H9 (cell line): ENCODE data around the gene DUOX2. TPM values are rescaled to one million over a fixed set of nuclear protein-coding genes. Genes with fewer than 3 reads are reported as not detected.

ENCODE experiments used
- DNase-seq: peaks from one replicate; pipeline ENCODE4 v3.0.0-alpha.2; 2017
- H2AFZ ChIP-seq: one replicate; pipeline ENCODE4 v1.6.1; 2013; ENCODE audit warnings: mild to moderate bottlenecking, low read length, control low read depth, moderate library complexity
- H2AK5ac ChIP-seq: 2 replicates; pipeline ENCODE4 v1.6.1; 2013; ENCODE audit warnings: low read length, control low read depth, mixed read lengths; ENCODE audit not compliant: insufficient read length
- H2BK120ac ChIP-seq: one replicate; pipeline ENCODE4 v1.6.1; 2013; ENCODE audit warnings: low read depth, mild to moderate bottlenecking, low read length, control low read depth, inconsistent platforms; ENCODE audit not compliant: poor library complexity, severe bottlenecking
- H2BK12ac ChIP-seq: 2 replicates; pipeline ENCODE4 v1.6.1; 2013; ENCODE audit warnings: low read length, control low read depth, mixed read lengths, low read depth; ENCODE audit not compliant: insufficient read length
- H2BK15ac ChIP-seq: 2 replicates; pipeline ENCODE4 v1.6.1; 2013; ENCODE audit warnings: low read depth, low read length, control low read depth
- H2BK20ac ChIP-seq: one replicate; pipeline ENCODE4 v1.6.1; 2013; ENCODE audit warnings: low read depth, mild to moderate bottlenecking, low read length, control low read depth, inconsistent platforms; ENCODE audit not compliant: poor library complexity, severe bottlenecking
- H2BK5ac ChIP-seq: 2 replicates; pipeline ENCODE4 v1.6.1; 2013; ENCODE audit warnings: low read length, control low read depth, mixed read lengths; ENCODE audit not compliant: insufficient read length
- H3K14ac ChIP-seq: 2 replicates; pipeline ENCODE4 v1.6.1; 2013; ENCODE audit warnings: low read length, control low read depth; ENCODE audit not compliant: insufficient read depth
- H3K18ac ChIP-seq: 2 replicates; pipeline ENCODE4 v1.6.1; 2013; ENCODE audit warnings: low read depth, mild to moderate bottlenecking, mixed read lengths, low read length, control low read depth; ENCODE audit not compliant: insufficient read length
- H3K23ac ChIP-seq: 2 replicates; pipeline ENCODE4 v1.6.1; 2013; ENCODE audit warnings: low read length, control low read depth, mixed read lengths, low read depth; ENCODE audit not compliant: insufficient read length
- H3K23me2 ChIP-seq: 2 replicates; pipeline ENCODE4 v1.6.1; 2013; ENCODE audit warnings: low read depth, mild to moderate bottlenecking, mixed read lengths, low read length, control low read depth; ENCODE audit not compliant: insufficient read length, poor library complexity, severe bottlenecking
- H3K27ac ChIP-seq: 2 replicates; pipeline ENCODE4 v1.5.1; 2013; ENCODE audit warnings: low read length, control low read depth, mixed read lengths, low read depth; ENCODE audit not compliant: insufficient read length
- H3K27me3 ChIP-seq: 2 replicates; pipeline ENCODE4 v1.6.1; 2013; ENCODE audit warnings: low read length, control low read depth, inconsistent platforms; ENCODE audit not compliant: insufficient read depth
- H3K4ac ChIP-seq: 2 replicates; pipeline ENCODE4 v1.6.1; 2013; ENCODE audit warnings: low read depth, mild to moderate bottlenecking, control low read depth, inconsistent platforms, low read length, moderate library complexity
- H3K4me1 ChIP-seq: 2 replicates; pipeline ENCODE4 v1.6.1; 2013; ENCODE audit warnings: low read length, control low read depth, inconsistent platforms; ENCODE audit not compliant: insufficient read depth
- H3K4me2 ChIP-seq: 2 replicates; pipeline ENCODE4 v1.6.1; 2013; ENCODE audit warnings: low read length, control low read depth, mixed read lengths; ENCODE audit not compliant: insufficient read length, insufficient read depth
- H3K56ac ChIP-seq: 2 replicates; pipeline ENCODE4 v1.6.1; 2013; ENCODE audit warnings: low read depth, mild to moderate bottlenecking, mixed read lengths, low read length, control low read depth; ENCODE audit not compliant: insufficient read length
- H3K79me1 ChIP-seq: 2 replicates; pipeline ENCODE4 v1.6.1; 2013; ENCODE audit warnings: low read depth, mild to moderate bottlenecking, moderate library complexity, low read length, control low read depth, inconsistent platforms; ENCODE audit not compliant: insufficient read depth, poor library complexity, severe bottlenecking
- H3K79me2 ChIP-seq: 2 replicates; pipeline ENCODE4 v1.6.1; 2013; ENCODE audit warnings: low read length, control low read depth, inconsistent platforms; ENCODE audit not compliant: insufficient read depth
- H3K9ac ChIP-seq: 2 replicates; pipeline ENCODE4 v1.6.1; 2013; ENCODE audit warnings: low read length, control low read depth, mixed read lengths; ENCODE audit not compliant: insufficient read length; ENCODE audit errors: extremely low read depth
- H3K9me3 ChIP-seq: one replicate; pipeline ENCODE4 v1.6.1; 2013; ENCODE audit warnings: low read depth, low read length, inconsistent platforms; ENCODE audit not compliant: control insufficient read depth
- H3T11ph ChIP-seq: one replicate; pipeline ENCODE4 v1.6.1; 2013; ENCODE audit warnings: mild to moderate bottlenecking, low read length, control low read depth, inconsistent platforms
- H4K20me1 ChIP-seq: one replicate; pipeline ENCODE4 v1.6.1; 2013; ENCODE audit not compliant: control insufficient read depth, insufficient read length, insufficient read depth
- H4K5ac ChIP-seq: 2 replicates; pipeline ENCODE4 v1.6.1; 2013; ENCODE audit warnings: low read depth, mild to moderate bottlenecking, mixed read lengths, low read length, control low read depth; ENCODE audit not compliant: insufficient read length
- H4K8ac ChIP-seq: replicated peaks from 2 replicates; pipeline ENCODE4 v1.6.1; 2013; ENCODE audit warnings: low read length, control low read depth, mixed read lengths, low read depth; ENCODE audit not compliant: insufficient read length
- H4K91ac ChIP-seq: 2 replicates; pipeline ENCODE4 v1.6.1; 2013; ENCODE audit warnings: low read depth, mild to moderate bottlenecking, moderate library complexity, mixed read lengths, low read length, control low read depth; ENCODE audit not compliant: insufficient read length
- H3K27ac Mint-ChIP-seq, 3 experiments: 2 replicates in 2 of 3; 3 replicates in 1 of 3; pipeline ENCODE4 v1.8.0; 2020 to 2021; ENCODE audit warnings: mixed read lengths in 3 of 3, mild to moderate bottlenecking in 1 of 3, moderate library complexity in 1 of 3
- H3K27me3 Mint-ChIP-seq: 2 replicates; pipeline ENCODE4 v1.8.0; 2021; ENCODE audit warnings: low read depth, mild to moderate bottlenecking, moderate library complexity, mixed read lengths
- H3K36me3 Mint-ChIP-seq, 3 experiments: 2 replicates in 2 of 3; 3 replicates in 1 of 3; pipeline ENCODE4 v1.8.0; 2020 to 2021; ENCODE audit warnings: low read depth in 3 of 3, mixed read lengths in 3 of 3; ENCODE audit not compliant: insufficient read depth in 1 of 3
- H3K4me1 Mint-ChIP-seq, 2 experiments: 2 replicates each; pipeline ENCODE4 v1.8.0; 2020; ENCODE audit warnings: mixed read lengths in 2 of 2
- H3K4me3 Mint-ChIP-seq, 2 experiments: 2 replicates in 1 of 2; 3 replicates in 1 of 2; pipeline ENCODE4 v1.8.0; 2020 to 2021; ENCODE audit warnings: mild to moderate bottlenecking in 2 of 2, mixed read lengths in 2 of 2, moderate library complexity in 1 of 2
- H3K9me3 Mint-ChIP-seq, 2 experiments: 2 replicates in 1 of 2; 3 replicates in 1 of 2; pipeline ENCODE4 v1.8.0; 2020; ENCODE audit warnings: mild to moderate bottlenecking in 2 of 2, mixed read lengths in 2 of 2, moderate library complexity in 1 of 2
- CTCF ChIP-seq: fragments of 200-600 bp; sonication (generic); conservative IDR thresholded peaks from 3 replicates; pipeline ENCODE4 v1.8.0; 2021; ENCODE audit warnings: antibody characterized with exemption, mild to moderate bottlenecking
- WGBS: extraction: QIAGEN DNeasy Blood & Tissue Kit; methylation state at CpG from one replicate; pipeline ENCODE4 v1.1.7; 2013; ENCODE audit warnings: missing lambda C conversion rate, low lambda C conversion rate, mixed read lengths; ENCODE audit not compliant: insufficient read length; ENCODE audit errors: extremely low coverage; 5-methylcytosine and 5-hydroxymethylcytosine counted together
- total RNA-seq: library from RNA; stranded (reverse); gene quantifications from 2 replicates; pipeline ENCODE4 v1.2.1, GENCODE V29; 2021

The DUOX2 gene
- total RNA-seq, 1 experiment from 2014 or later = 0.42 TPM

GRCh38 chr15:45111390-45112142 is 2.4 kb downstream of the DUOX2 start:
- H3K4me1 Mint-ChIP-seq = peaks cover 18 to 26% of the 10 kb centered on the region in 2 experiments
- H3K4me1 ChIP-seq = no peaks in the 10 kb centered on the region; the same call in 1 of the 2 replicates
- H2BK15ac ChIP-seq = no peak overlapping the region
- no peak for DNase-seq
- peaks cover 2 to 8% of the 10 kb centered on the region in 2 experiments; a peak in 2 of 5 replicates for H3K9me3 Mint-ChIP-seq
- H2BK12ac ChIP-seq = no peak overlapping the region
- no peak overlapping the region for H3K27ac Mint-ChIP-seq
- no peak overlapping the region for H3K56ac ChIP-seq
- no peak overlapping the region for H3K4ac ChIP-seq
- no peak overlapping the region for H2BK20ac ChIP-seq
- no peak overlapping the region for H2BK5ac ChIP-seq
- peak overlapping the region; percentile 57 to 73; a peak in 4 of 5 replicates for H3K4me3 Mint-ChIP-seq
- H4K8ac ChIP-seq = no peak overlapping the region
- H3K79me2 ChIP-seq = no peaks in the 10 kb centered on the region
- peaks cover 65% of the 10 kb centered on the region for H3K27me3 ChIP-seq
- no peaks in the 10 kb centered on the region for H3K23me2 ChIP-seq
- no peak overlapping the region for H3K9ac ChIP-seq
- no peaks in the 10 kb centered on the region for H3K79me1 ChIP-seq
- peak overlapping the region; percentile 54 for H3K4me2 ChIP-seq
- H4K20me1 ChIP-seq = peaks cover 3% of the 10 kb centered on the region
- H2BK120ac ChIP-seq = no peak overlapping the region
- no peak overlapping the region for H3K27ac ChIP-seq
- H2AFZ ChIP-seq = no peak overlapping the region
- TF ChIP-seq CTCF = no peak
- H3T11ph ChIP-seq = no peak overlapping the region
- no peak overlapping the region for H4K5ac ChIP-seq
- no CpG with 5 or more reads among the region's 71 CpGs for WGBS
- no peaks in the 10 kb centered on the region; a peak in 2 of 7 replicates for H3K36me3 Mint-ChIP-seq
- no peaks in the 10 kb centered on the region for H3K9me3 ChIP-seq
- no peak overlapping the region for H4K91ac ChIP-seq
- no peak overlapping the region for H3K18ac ChIP-seq
- no peak overlapping the region; the same call in 1 of the 2 replicates for H3K14ac ChIP-seq
- peaks cover 72% of the 10 kb centered on the region for H3K27me3 Mint-ChIP-seq
- no peak overlapping the region for H3K23ac ChIP-seq
- no peak overlapping the region for H2AK5ac ChIP-seq
